Measurements from ENCODE around the gene PROKR1.
"Not testable (repeated sequence)": the region's sequence is repeated elsewhere in the genome, so short reads cannot be mapped to it uniquely, and the experiment has no call there.

The PROKR1 gene

DNA sequence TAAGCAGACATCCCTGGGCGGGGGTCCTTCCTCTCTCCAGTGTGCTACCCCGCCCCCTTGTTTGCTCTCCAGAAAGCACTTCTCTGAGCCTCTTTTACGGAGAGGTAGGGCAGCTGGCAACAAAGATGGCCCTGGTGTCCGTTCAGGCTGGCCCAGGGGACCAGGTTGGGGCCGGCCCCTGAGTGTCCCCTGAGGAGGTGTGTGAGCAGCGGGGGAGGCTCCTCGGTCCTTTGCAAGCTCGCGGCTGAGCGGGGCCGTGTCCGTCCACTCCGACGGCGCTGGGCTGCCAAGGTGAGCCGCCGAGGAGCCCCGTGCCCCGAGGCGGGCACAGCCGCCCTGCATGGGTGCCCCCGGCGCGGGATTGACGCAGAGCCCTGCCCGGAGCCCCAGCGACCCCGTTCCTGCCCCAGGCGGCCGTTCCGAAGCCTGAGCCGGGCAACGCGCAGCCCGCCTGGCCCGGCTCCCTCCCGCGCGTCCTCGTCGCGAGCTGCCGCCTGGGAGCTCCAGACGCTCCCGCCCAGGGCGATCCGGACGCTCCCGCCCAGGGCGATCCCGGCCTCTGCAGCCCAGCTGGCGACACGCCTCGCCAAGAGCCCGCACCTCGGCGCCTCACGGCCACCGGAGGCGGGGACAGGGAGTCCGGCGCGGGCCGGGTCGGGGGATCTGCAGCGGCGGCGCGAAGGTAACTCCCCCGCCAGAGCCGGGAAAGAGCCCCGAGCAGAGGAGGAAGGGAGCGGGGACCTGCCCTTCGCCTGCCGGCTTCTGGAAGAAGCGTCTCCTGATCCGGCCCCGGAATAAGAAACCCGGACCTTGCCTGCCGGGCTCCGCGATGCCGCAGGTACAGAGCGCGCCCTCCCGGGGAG is at the start of gene PROKR1:
Gene PROKR1, plus strand, starts transcription at position 569 of the 863 bp plus-strand sequence. CDS start 2,243 bp downstream, outside the sequence.
- no peak for DNase-seq

GRCh38 chr2:68594041-68594440 is 49.3 kb upstream of the PROKR1 start:
- DNase-seq, result no peak

DNA sequence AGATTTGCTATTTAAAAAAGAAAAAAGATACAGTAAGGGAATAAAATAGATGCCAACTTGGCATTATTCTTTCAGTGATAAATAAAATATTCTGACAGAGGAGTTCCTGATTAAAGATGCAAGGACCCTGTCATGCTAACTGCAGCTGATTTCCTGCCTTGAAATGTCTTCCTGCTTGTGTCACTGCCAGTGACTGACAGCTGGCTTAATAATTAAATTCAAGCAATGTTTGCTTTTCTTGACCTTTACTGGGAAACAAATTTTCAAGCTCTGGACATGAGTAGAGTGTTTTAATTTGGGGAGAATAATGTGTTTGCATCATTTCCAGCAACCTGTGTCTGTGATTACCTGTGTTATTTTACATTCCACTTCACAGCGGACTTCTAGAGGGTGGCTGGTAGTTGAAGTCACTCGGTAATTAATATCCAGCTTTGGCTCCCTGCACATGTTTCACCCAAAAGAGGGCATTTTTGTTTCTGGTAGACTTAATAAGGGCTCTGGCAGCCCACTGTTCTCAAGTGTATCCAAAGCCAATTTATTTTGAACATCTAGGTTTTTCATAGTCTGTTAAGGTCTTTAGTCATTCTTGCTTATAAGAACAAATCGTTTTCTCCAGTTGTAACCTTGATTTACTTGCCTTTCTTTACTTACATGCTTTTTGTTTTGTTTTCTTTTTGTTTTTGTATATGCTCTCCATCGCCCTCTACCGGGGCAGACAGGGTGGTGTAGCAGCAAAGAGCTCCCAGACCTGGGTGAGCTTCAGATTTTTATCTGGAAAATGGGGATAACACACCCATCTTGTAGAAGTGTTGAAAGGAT is 48.5 kb upstream of the PROKR1 start:
- no peak for DNase-seq

- DNase-seq, result not testable (repeated sequence)
Observed at GRCh38 chr2:68595493-68595785, 47.9 kb upstream of the PROKR1 start.

DNA sequence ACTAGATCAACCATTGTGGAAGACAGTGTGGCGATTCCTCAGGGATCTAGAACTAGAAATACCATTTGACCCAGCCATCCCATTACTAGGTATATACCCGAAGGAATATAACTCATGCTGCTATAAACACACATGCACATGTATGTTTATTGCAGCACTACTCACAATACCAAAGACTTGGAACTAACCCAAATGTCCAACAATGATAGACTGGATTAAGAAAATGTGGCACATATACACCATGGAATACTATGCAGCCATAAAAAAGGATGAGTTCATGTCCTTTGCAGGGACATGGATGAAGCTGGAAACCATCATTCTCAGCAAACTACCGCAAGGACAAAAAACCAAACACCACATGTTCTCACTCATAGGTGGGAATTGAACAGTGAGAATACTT is 42.9 kb upstream of the PROKR1 start:
- not testable (repeated sequence) for DNase-seq

DNA sequence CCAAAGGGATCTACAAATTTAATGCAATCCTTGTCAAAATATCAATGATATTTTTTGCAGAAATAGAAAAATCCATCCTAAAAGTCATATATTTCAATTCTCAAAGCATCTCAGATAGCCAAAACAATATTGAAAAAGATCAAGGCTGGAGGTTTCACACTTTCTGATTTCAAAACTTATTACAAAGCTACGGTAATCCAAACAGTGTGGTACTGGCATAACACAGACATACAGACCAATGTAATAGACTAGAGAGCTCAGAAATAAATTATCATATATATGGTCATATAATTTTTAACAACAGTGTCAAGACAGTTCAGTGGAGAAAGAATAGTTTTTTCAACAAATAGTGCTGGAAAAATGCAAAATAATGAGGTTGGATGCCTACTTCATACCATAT is 40.3 kb upstream of the PROKR1 start:
- DNase-seq, result no peak

DNA sequence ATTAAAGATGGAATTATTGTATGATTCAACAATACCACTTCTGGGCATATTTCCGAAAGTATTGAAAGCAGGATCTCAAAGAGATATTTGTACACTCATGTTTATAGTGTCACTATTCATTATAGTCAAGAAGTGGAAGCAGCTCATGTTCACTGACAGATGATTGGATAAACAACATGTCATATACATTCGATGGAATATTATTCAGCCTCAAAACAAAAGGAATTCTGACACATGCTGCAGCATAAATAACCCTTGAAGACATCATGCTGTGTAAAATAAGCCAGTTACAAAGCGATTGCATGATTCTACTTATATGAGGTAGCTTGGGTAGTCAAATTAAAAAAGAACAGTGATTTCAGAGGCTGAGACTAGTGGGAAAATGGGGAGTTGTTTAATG is 39.3 kb upstream of the PROKR1 start:
- DNase-seq, result no peak

DNA sequence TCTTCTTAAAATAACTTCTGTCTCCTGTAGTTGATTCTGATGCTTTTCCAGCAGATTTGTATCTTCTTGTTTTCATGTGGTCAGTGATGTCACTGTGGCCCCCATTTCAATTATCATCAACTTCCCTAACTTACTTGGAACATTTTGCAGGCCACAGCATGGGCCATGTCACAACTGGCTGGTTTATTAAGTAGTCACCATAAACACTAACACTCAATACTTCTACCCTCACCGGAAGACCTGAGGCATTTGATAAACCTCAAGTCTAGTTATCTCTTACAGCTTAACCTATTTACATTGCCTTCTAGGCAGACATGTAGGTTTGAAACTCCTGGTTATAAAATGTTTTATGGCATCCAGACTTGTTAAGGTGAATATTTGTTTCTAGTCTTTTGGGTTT is 37.4 kb upstream of the PROKR1 start:
- DNase-seq, result no peak

DNA sequence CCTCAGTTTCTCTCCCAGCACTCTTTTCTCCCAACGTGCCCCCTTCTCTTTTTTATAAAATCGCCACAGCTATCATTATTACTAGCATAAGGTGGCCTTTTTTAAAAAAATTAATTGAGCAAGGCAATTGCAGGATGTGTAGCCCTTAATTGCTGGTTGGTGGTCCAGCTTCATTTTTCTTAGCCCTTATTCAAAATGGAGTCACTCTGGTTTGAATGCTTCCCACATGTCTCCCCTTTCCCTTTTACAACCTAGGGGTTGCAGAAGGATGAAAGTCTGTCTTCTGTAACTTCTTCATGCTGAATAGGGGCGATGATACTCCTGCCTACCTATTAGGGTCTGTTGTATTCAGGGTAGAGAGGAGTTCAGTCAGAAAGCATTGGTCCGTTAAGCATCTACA is 36.6 kb upstream of the PROKR1 start:
- no peak for DNase-seq

- no peak for DNase-seq
Observed at GRCh38 chr2:68607837-68608236, 35.5 kb upstream of the PROKR1 start.

DNA sequence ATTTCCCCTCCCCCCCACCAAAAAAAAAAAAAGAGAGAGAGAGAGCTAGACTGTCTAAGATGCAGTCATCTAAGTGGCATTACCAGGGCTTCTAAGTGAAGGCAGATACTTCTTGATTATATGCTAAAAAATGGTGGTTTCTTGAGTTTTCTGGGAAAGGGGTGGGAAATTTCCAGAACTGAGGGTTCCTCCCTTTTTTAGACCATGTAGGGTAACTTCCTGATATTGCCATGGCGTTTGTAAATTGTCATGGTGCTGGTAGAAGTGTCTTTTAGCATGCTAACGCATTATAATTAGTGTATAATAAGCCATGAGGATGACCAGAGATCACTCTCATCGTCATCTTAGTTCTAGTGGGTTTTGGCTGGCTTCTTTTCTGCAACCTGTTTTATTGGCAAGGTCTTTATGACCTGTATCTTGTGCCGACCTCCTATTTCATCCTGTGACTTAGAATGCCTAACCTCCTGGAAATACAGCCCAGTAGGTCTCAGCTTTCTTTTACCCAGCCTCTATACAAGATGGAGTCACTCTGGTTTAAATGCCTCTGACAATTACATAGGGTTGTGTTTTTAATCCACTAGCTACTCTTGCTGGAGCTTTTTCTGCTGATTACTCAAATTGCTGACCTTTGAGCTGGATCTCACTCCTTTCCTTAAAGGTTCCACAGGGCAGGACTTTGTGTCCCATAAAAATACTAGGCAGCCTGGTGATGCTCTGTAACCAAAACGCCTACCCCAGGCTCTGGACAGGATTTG is 30.4 kb upstream of the PROKR1 start:
- no peak for DNase-seq

GRCh38 chr2:68620772-68621171 is 22.6 kb upstream of the PROKR1 start:
- no peak for DNase-seq

- DNase-seq, result no peak
Observed at GRCh38 chr2:68623820-68624219, 19.6 kb upstream of the PROKR1 start.

DNA sequence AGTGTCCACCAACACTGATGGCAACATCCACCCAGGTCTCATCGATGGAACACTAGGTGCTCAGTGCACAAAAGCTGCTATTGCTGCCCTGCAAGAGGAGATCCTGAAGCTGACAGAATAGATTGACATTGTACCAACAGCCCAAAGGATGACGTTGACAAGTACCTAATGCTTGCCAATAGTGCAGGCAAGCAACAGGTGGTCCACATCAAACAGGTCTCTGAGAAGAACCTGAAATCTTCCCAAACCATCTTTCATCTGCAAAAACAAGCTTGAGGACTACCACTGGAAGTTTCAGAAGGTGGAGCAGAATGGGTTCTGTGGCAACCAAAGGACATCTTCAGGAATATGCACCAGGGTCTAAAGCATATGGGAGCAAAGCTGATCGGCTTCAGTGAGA is 15.8 kb upstream of the PROKR1 start:
- DNase-seq, result no peak

DNA sequence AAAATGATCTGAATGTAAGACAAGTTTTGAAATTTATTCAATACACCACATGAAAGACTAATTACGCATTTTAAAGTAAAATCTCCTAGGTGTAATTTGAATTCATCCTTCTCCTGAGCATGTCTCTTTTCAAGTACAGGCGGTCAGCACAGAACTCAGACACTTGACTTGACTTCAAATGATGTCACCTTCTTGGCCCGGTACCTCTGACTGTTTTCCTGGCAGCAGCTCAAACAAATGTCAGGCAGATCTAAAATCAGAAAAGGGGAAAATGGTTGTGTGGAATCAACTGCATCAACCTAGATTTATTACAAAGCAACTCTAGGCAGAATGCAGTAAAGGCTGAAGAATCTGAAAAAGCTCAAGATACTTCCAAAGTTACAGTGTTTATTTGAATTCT is 11.4 kb upstream of the PROKR1 start:
- no peak for DNase-seq

DNA sequence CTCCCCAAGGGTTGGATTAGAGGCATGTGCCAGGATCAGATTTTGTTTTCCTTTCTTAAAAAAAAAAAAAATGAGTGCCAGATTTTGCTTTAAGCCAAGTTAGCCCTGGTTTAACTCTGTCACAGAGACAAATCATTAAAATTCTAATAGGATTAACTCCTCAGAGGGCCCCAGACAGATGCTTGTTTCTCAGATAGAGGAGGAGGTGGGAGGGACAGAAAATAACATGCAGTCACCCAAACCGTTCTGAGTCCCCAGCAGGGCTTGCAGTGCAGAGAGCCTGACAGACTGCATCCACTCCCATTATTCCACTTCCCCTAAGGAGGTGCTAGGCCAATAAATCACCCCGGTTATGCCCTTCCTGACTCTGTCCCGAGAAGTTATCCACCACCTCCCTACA is 6.3 kb upstream of the PROKR1 start:
- DNase-seq, result no peak

DNA sequence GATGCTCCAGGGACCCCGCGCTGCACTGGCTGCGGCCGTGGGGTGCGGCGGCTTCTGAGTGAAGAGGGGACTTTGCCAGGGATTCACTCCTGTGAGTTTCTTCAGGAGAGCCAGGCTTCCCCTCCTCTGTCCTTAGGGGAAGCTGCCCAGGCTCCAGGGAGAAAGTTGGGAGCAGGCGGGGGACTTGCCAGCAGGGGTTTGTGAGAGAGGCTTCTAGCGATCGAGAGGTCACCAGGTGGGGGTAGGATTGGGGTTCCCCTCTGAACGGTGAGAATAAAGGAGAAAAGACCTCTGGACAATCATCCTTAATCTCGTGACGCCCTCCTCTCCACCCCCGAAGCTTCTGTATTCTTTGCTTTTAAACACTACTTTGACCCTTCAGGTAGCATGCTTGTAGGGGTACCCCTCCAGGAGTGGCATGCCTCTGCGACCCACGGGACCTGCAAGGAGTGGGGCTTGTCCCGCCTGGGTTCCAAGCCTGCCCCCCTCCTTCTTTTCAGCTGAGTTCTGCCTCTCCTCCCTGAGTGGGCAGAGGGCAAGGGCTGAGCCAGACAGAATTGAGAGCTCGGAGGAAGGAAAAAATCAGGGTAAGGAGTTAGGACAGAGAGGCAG is 601 bp downstream of the PROKR1 start:
- DNase-seq, result no peak

- no peak for DNase-seq
Observed at GRCh38 chr2:68645523-68645922, 2.1 kb downstream of the PROKR1 start.

- no peak for DNase-seq
Observed at GRCh38 chr2:68646303-68646702, 2.9 kb downstream of the PROKR1 start.

DNA sequence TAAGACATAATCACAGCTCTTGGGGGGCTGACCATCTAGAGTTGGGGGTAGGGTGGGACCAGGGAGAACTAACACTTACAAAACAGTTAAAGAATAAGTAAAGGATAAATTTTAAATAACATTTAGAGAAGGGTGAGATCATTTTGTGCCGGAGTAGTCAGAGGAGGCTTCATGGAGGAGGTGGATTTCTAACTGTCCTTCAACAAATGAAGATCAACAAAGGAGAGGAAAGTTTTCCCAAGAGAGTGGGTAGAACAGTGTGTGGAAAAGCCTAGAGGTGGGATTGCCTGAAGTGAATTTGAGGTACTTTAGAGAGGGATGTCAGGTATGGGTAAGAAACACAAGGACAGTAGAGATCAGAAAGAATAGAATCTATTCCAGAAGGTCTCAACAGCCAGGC is 7.3 kb downstream of the PROKR1 start:
- no peak for DNase-seq

DNA sequence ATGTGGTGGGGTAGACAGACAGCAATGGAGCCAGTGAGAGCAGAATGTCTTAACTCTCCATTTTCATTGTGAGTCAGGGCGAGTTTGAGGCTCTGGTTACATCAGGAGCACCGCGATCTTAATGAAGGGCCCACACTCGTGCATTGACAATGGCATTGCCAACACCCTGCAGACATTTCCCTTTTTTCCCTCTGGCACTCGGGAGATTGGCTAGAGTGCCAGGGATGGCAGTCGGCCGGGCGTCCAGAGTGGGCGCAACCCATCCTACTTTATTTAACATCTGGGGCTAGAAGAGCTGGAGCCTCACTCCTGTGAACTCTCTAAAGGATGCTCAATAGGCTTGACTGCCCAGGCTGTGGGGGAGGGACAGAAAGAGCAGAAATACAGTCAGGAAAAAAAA is 9.7 kb downstream of the PROKR1 start:
- no peak for DNase-seq

DNA sequence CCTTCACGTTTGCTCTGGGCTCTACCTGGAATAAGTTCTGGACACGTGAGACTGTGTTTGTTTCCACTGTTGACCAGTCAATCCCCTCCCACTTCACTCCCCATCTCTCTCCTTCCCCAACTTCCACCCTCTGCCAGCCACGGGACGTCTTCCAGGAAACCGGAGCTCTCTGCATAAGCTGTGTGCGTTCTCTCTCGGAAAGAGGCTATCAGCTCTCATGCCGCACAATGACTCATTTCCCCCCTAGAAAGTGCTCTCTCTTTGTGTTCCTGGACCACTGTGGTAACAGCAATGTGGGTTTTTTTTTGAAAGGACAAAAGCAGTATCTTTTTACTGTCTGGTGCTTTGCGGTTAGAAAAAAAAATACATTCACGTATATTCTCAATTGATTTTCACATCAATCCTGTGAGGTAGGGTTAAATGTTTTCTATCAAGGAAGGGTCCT is 10.2 kb downstream of the PROKR1 start:
- DNase-seq, result no peak

DNA sequence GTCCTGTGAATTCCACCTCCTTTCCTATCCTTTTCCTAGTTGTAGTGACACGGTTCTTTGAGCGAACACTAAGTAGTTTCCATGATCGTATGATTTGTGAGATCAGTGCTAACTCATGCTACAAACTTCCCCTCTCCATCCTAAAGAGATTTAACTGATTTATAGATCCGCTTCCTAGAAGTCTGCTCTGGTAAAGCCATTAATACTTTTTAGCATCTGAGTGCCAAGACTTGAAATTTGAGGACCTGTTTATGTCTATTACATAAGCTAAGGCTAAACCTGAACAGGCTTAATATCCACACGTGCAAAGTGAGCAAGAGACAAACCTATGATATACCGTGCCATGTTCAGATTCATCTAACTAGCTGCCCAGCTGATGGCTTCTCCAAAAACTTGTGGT is 14.9 kb downstream of the PROKR1 start:
- no peak for DNase-seq

Measured in DMS 273 treated with DMSO at 0.1 percent for 48 hours (cell line).